ENCODE results near the gene GABBR2.

Gene GABBR2

GRCh38 chr9:98374385-98375051 lies 334.2 kb downstream of the GABBR2 start:
- peak; percentile 92 for FAIRE-seq
- peak; percentile 99 for DNase-seq (ENCODE audit: low spot score)

- DNase-seq (ENCODE audit: low spot score) (peak; percentile 49), FAIRE-seq (no peak)
Measured at GRCh38 chr9:98373609-98374008, 335.1 kb downstream of the GABBR2 start.

GRCh38 chr9:98372077-98372836 lies 336.5 kb downstream of the GABBR2 start:
- DNase-seq (ENCODE audit: low spot score) (no peak), FAIRE-seq (no peak)

GRCh38 chr9:98370976-98371315 lies 337.8 kb downstream of the GABBR2 start:
- DNase-seq (ENCODE audit: low spot score) (no peak), FAIRE-seq (no peak)

- DNase-seq (ENCODE audit: low spot score) (no peak), FAIRE-seq (no peak)
Measured at GRCh38 chr9:98370300-98370975, 338.3 kb downstream of the GABBR2 start.

GRCh38 chr9:98369896-98370295 lies 338.8 kb downstream of the GABBR2 start:
- DNase-seq (ENCODE audit: low spot score) (no peak), FAIRE-seq (no peak)

GRCh38 chr9:98369471-98369870 lies 339.3 kb downstream of the GABBR2 start:
- no peak for FAIRE-seq
- DNase-seq (ENCODE audit: low spot score): no peak

- FAIRE-seq (no peak), DNase-seq (ENCODE audit: low spot score) (no peak)
Measured at GRCh38 chr9:98369066-98369425, 339.7 kb downstream of the GABBR2 start.

- FAIRE-seq (no peak), DNase-seq (ENCODE audit: low spot score) (no peak)
Measured at GRCh38 chr9:98368366-98369065, 340.2 kb downstream of the GABBR2 start.

GRCh38 chr9:98367923-98368322 lies 340.8 kb downstream of the GABBR2 start:
- FAIRE-seq (no peak), DNase-seq (ENCODE audit: low spot score) (no peak)

- FAIRE-seq: no peak
- no peak for DNase-seq (ENCODE audit: low spot score)
Measured at GRCh38 chr9:98367371-98367900, 341.3 kb downstream of the GABBR2 start.

- no peak for DNase-seq (ENCODE audit: low spot score)
Measured at GRCh38 chr9:98365781-98366180, 343.0 kb downstream of the GABBR2 start.

GRCh38 chr9:98365227-98365669 lies 343.5 kb downstream of the GABBR2 start:
- FAIRE-seq: no peak
- no peak for DNase-seq (ENCODE audit: low spot score)

More at GRCh38 chr9:98365781-98366180, 343.0 kb downstream of the GABBR2 start:
- FAIRE-seq: no peak

GRCh38 chr9:98364086-98364485 lies 344.6 kb downstream of the GABBR2 start:
- DNase-seq (ENCODE audit: low spot score) (no peak), FAIRE-seq (no peak)

- FAIRE-seq: no peak
- no peak for DNase-seq (ENCODE audit: low spot score)
Measured at GRCh38 chr9:98363644-98364043, 345.1 kb downstream of the GABBR2 start.

GRCh38 chr9:98362624-98363252 lies 346.0 kb downstream of the GABBR2 start:
- FAIRE-seq: no peak
- DNase-seq (ENCODE audit: low spot score): no peak

GRCh38 chr9:98361645-98362044 lies 347.1 kb downstream of the GABBR2 start:
- no peak for DNase-seq (ENCODE audit: low spot score)
- FAIRE-seq: no peak

GRCh38 chr9:98360176-98360708 lies 348.5 kb downstream of the GABBR2 start:
- DNase-seq (ENCODE audit: low spot score) (no peak), FAIRE-seq (no peak)

- no peak for FAIRE-seq
- no peak for DNase-seq (ENCODE audit: low spot score)
Measured at GRCh38 chr9:98359569-98359968, 349.2 kb downstream of the GABBR2 start.

GRCh38 chr9:98357921-98358535 lies 350.7 kb downstream of the GABBR2 start:
- peak; percentile 39 for DNase-seq (ENCODE audit: low spot score)
- FAIRE-seq: no peak

Measured in RCC 7860 (cell line).